ENCODE data around the gene ZNF324.
"Not testable (repeated sequence)": the region's sequence is repeated elsewhere in the genome, so short reads cannot be mapped to it uniquely, and the experiment has no call there.

Gene ZNF324

DNA sequence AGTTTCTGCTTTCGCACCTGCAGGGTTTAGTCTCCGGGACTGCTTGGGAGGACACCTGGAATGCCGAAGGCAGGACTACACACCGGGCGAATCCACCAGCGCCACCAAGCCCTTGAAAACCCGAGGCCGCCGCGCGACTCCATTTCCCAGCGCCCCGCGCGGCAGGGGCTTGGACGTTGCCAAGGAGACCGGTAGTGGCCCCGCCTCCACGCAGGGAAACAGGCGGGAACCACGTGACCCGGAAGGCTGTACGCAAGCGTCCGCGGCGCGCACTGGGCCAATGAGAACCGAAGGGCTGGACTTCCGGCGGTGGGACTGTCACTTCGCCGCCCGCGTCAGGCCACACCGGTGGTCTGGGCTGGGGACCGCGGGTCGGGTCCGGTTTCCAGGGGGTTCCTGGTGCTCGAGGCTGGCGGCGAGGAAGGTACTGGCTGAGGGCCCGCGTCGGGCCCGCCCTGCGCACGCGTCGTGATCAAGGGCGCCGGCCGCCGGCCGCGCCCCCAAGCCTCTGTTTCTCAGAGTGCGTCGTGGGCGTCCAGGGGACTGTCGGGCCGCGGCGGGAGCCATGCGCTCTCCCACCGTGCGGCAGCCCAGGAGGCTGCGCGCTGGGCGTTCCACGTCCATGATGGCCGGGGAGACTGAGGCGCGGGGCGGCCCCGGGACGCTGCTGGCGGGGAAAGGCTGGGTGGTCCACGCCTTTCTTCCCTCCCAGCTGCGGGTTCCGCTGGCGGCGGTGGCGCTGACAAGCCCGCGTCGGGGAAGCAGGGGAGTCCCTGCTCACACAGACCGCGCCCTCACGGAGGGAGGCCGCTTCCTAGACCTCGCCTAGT is at the start of gene ZNF324:
TSS of gene ZNF324 (plus strand) at position 321 of the 830 bp plus-strand sequence. CDS start 2,106 bp downstream, outside the sequence.
- peak; percentile 72 to 84 for DNase-seq

GRCh38 chr19:58428617-58429016 is 38.3 kb upstream of the ZNF324 start:
- DNase-seq = no peak

GRCh38 chr19:58429745-58430144 is 37.1 kb upstream of the ZNF324 start:
- DNase-seq = no peak

- DNase-seq = no peak
Measured at GRCh38 chr19:58434217-58434616, 32.7 kb upstream of the ZNF324 start.

DNA sequence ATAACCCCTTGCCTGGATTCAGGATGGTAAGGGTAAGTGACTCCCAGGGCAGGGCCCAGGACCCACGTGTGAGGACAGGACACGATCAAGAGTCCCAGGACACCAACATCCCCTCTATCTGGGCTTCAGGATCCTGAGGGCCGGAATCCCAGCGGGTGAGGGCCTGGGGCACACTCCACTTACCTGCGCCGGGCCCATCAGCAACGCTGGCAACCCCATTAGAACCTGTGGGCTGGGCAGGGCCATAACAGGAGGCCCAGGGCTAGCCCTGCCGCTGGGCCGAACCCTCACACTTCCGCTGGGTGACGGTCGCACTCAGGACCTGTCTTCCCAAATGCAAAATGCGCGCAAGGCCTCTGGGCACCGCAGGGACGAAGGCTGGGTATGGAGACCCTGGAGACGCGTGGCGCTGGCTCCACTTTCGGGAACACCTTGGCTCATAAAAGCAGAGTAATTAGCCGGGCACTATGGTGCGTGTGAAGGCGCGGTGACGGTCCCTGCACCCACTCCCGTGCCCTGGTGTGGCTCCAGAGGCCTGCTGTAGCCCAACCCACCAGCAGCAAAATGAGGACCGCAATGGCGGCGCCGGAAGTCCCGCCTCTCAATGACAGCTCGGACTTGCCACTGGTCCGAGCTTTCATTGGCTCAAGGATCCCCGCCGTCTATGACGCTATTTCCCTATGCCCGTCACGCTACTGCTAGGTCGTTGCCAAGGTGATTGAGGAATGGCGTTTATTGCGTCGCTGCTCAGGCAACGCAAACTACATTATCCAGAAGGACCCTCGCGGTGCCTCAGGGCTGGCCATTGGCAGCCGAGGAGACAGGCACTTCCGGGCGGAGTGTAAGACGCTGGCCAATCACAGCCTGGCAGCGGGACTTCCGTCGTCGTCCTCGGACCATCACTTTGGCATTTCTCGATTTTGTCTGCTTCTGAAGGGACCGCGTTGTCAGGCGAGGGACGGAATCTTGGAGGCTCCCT is 27.0 kb upstream of the ZNF324 start, which contains the start of gene ZNF132:
TSS of gene ZNF132 (minus strand) at position 578 of the 979 bp plus-strand sequence. CDS start at position 246, 332 bp downstream.
- DNase-seq = no peak

GRCh38 chr19:58440556-58440955 is 26.3 kb upstream of the ZNF324 start:
- DNase-seq = no peak

DNA sequence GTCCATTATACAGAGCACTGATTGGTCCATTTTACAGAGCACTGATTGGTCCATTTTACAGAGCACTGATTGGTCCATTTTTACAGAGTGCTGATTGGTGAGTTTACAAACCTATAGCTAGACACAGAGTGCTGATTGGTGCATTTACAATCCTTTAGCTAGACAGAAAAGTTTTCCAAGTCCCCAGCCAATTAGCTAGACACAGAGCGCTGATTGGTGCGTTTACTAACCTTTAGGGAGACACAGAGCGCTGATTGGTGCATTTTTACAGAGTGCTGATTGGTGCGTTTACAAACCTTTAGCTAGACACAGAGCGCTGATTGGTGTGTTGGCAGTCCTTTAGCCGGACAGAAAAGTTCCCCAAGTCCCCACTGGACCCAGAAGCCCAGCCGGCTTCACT is 23.9 kb upstream of the ZNF324 start:
- DNase-seq = not testable (repeated sequence)

GRCh38 chr19:58448860-58449259 is 18.0 kb upstream of the ZNF324 start:
- DNase-seq = not testable (repeated sequence)

GRCh38 chr19:58449980-58450379 is 16.9 kb upstream of the ZNF324 start:
- not testable (repeated sequence) for DNase-seq

DNA sequence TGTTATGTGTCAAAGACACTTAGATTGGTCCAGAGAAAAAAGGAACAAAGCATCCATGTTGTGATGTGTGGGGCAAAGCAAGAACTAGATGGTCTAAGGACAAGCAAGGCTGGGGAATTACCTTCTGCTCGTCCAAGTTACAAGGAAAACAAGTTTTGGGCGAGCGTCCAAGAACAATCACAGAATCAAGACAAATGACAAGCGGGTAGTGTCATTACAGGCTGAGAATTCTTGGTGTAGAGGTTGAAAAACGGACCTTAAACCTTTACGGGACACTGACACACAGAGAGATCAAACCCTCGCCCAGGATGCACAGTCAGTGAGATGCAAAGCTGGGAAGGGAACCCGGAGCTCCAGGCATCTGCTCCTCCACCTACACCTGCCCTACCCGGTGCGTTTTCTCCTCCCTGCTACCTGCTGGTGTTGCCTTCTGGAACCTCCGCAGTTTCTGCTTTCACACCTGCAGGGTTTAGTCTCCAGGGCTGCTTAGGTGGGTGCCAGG is 16.0 kb upstream of the ZNF324 start:
- DNase-seq = no peak

- peak; percentile 85 to 90 for DNase-seq
Measured at GRCh38 chr19:58451358-58452101, 15.3 kb upstream of the ZNF324 start, which contains the start of gene ZNF324B. TSS of gene ZNF324B (plus strand) at chr19:58451622. CDS start at chr19:58453702, 2,080 bp downstream.

- DNase-seq = no peak
Measured at GRCh38 chr19:58453743-58454142, 13.1 kb upstream of the ZNF324 start.

DNA sequence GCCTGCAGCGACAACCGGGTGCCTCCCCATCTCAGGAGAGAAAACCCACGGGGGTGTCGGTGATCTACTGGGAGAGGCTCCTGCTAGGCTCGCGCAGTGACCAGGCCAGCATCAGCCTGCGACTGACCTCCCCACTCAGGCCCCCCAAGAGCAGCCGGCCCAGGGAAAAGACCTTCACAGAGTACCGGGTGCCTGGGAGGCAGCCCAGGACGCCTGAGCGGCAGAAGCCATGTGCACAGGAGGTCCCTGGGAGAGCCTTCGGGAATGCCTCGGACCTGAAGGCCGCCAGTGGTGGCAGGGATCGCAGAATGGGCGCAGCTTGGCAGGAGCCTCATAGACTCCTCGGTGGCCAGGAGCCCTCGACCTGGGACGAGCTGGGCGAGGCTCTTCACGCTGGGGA is 11.6 kb upstream of the ZNF324 start:
- DNase-seq = no peak

- no peak for DNase-seq
Measured at GRCh38 chr19:58456111-58456510, 10.8 kb upstream of the ZNF324 start.

- DNase-seq = no peak
Measured at GRCh38 chr19:58460039-58460438, 6.8 kb upstream of the ZNF324 start.

- no peak for DNase-seq
Measured at GRCh38 chr19:58466089-58466759, 656 bp upstream of the ZNF324 start.

DNA sequence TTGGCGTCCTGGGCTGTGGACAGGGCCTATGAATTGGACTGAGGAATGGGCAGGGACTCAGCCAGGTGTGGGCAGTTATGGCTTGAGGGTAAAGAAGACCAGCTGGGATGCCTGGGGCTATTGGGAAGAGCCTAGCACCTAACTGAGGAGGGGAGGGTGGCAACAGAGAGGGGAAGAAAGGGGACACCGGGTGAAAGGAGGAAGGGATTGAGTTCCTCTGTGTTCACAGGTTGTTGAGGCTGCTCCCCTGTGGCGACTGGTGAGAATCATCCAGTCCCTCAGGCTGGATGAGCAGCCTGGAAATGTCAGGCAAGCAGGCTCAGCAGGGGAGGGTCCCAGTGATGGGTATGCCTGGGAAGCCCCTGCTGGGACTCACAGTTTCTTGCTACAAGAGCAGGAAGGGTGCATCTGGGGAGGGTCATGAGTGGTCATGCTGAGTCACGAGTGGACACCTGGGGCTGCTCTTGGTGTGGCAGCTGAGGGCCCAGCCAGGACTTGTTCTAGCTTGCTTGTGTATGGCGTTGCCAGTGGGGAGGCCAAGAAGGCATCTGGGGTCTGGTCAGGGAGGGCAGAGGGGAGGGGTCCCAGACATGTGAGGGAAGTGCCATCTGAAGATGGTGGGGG is 1.4 kb downstream of the ZNF324 start:
- DNase-seq = no peak

- no peak for DNase-seq
Measured at GRCh38 chr19:58469241-58470013, 2.5 kb downstream of the ZNF324 start.

GRCh38 chr19:58470837-58471543 is 4.1 kb downstream of the ZNF324 start:
- DNase-seq = not testable (repeated sequence)

DNA sequence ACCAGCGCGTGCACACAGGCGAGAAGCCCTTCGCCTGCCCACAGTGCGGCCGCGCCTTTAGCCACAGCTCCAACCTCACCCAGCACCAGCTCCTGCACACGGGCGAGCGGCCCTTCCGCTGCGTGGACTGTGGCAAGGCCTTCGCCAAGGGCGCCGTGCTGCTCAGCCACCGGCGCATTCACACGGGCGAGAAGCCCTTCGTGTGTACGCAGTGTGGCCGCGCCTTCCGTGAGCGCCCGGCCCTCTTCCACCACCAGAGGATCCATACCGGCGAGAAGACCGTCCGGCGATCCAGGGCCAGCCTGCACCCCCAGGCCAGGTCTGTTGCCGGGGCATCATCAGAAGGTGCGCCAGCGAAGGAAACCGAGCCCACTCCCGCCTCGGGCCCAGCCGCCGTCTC is 4.9 kb downstream of the ZNF324 start:
- no peak for DNase-seq
